Keratinocyte (primary cell): ENCODE measurements around the gene NTSR1.

ENCODE experiments used
- EZH2 ChIP-seq: IDR thresholded peaks from one replicate; pipeline ENCODE4 v1.6.1; 2012; ENCODE audit warnings: inconsistent platforms, mild to moderate bottlenecking, low read length, moderate library complexity
- TF ChIP-seq, protein P1 (sequence below), 3 experiments: IDR thresholded peaks in 1 of 3; conservative IDR thresholded peaks in 1 of 3; optimal IDR thresholded peaks in 1 of 3; 2 replicates in 2 of 3; 3 replicates in 1 of 3; pipeline versions ENCODE3 to v1.5.1; 2011; ENCODE audit warnings: low read length in 3 of 3, mild to moderate bottlenecking in 3 of 3, moderate library complexity in 2 of 3, control low read depth in 1 of 3, inconsistent platforms in 1 of 3; ENCODE audit not compliant: insufficient read depth in 2 of 3; ENCODE audit errors: extremely low read depth in 1 of 3

DNA sequence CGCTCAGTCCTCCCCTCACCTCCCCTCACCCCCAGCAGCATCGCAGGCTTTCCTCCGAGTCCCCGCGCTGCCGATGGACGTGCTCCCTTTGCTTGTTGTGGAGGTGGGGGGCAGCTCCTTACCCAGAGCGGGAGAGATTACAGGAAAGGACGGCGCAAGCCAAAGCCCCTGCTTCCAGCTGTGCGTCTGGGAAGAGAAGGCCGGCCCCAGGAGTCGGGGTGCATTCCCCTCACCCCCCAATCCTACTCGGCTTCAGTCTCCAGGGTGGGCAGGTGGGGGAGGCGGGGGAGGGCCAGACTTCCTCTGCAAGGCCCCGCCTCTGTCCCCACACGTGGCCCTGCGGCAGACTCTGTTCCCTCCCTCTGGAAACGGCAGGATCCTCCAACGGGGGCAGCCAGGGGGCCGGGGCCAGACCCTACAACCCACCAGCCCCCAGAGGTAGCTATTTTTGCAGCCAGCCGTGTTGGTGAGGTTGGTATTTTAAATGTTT lies 43.6 kb downstream of the NTSR1 start:
- TF ChIP-seq, protein P1, sequence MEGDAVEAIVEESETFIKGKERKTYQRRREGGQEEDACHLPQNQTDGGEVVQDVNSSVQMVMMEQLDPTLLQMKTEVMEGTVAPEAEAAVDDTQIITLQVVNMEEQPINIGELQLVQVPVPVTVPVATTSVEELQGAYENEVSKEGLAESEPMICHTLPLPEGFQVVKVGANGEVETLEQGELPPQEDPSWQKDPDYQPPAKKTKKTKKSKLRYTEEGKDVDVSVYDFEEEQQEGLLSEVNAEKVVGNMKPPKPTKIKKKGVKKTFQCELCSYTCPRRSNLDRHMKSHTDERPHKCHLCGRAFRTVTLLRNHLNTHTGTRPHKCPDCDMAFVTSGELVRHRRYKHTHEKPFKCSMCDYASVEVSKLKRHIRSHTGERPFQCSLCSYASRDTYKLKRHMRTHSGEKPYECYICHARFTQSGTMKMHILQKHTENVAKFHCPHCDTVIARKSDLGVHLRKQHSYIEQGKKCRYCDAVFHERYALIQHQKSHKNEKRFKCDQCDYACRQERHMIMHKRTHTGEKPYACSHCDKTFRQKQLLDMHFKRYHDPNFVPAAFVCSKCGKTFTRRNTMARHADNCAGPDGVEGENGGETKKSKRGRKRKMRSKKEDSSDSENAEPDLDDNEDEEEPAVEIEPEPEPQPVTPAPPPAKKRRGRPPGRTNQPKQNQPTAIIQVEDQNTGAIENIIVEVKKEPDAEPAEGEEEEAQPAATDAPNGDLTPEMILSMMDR (optimal IDR thresholded peaks at IDR 0.05 in 1 of 3, IDR thresholded peaks at IDR 0.05 in 1 of 3, conservative IDR thresholded peaks at IDR 0.05 in 1 of 3; ENCODE audit: extremely low read depth in 1 of 3, insufficient read depth in 2 of 3, low read length in 3 of 3), result no peak
- TF ChIP-seq EZH2, result no peak
